Fibroblast of the aortic adventitia (primary cell): ENCODE results near the gene DYNC1LI1. TPM values are rescaled to one million over a fixed set of nuclear protein-coding genes. Genes with fewer than 3 reads are reported as not detected.
A peak's percentile ranks its signal among the peaks of the same experiment; 100 is the strongest.
"Not testable (repeated sequence)": the region's sequence is repeated elsewhere in the genome, so short reads cannot be mapped to it uniquely, and the experiment has no call there.

Source experiments
- DNase-seq: peaks from one replicate; pipeline ENCODE4 v3.0.0-alpha.2; 2010; ENCODE audit warnings: low read depth
- H3K4me3 ChIP-seq: 2 replicates; pipeline ENCODE4 v1.5.1; 2011; ENCODE audit warnings: low read depth, mild to moderate bottlenecking, control low read depth, low read length, moderate library complexity
- CTCF ChIP-seq: IDR thresholded peaks from 2 replicates; pipeline ENCODE4 v1.5.1; 2011; ENCODE audit warnings: mild to moderate bottlenecking, low read length, control low read depth, inconsistent platforms; ENCODE audit not compliant: insufficient read depth
- total RNA-seq: library from RNA; depleted of rRNA; stranded (reverse); fragments of >200 nt; gene quantifications from 2 replicates; pipeline ENCODE4 v1.2.3, GENCODE V29; 2012; ENCODE audit warnings: low replicate concordance

Gene DYNC1LI1
- total RNA-seq, 1 donor, result 42.5 TPM

DNA sequence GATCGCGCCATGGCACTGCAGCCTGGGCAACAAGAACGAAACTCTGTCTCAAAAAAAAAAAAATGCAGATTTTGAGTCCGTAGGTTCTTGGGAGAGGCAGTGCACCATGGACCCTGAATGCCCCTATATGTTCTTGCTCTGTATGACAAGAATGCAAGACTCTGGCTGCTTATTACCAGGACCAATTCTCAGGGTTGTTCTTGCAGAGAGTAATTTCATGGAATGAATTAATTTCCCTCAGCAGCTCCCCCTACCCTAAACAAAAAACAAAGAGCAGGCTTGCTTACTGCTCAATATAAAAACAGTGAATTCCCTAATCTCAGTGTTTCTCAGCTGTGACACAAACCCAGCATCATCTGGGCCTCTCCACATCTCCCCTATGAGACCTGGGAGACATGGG lies 20.5 kb upstream of the DYNC1LI1 start:
- no peak for TF ChIP-seq CTCF
- H3K4me3 ChIP-seq, result no peak overlapping the region
- DNase-seq, result no peak

GRCh38 chr3:32586356-32586755 lies 15.7 kb upstream of the DYNC1LI1 start:
- no peak for DNase-seq
- H3K4me3 ChIP-seq, result no peak overlapping the region
- TF ChIP-seq CTCF, result no peak

DNA sequence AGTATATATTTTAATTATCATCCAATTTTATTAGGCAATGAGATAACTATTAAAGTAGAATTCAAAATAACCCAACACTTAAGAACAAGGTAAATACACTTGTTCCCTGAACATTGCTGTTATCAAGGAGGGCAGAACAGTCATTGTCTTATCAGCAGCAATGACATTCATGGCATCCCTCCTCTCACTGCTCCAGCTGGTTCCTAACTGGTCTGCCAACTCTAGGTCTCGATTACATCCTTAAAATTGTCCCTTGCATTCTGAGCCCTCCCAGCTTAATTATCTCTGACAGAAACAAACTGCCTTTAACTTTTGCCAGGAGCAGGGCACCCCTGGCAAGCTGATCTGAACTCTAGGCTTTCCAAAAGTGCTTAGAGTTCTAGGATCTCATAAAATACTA lies 14.0 kb upstream of the DYNC1LI1 start:
- TF ChIP-seq CTCF, result no peak
- H3K4me3 ChIP-seq, result no peak overlapping the region
- DNase-seq, result no peak

- no peak for TF ChIP-seq CTCF
- DNase-seq, result no peak
- H3K4me3 ChIP-seq, result no peak overlapping the region
Observed at GRCh38 chr3:32583708-32584107, 13.1 kb upstream of the DYNC1LI1 start.

DNA sequence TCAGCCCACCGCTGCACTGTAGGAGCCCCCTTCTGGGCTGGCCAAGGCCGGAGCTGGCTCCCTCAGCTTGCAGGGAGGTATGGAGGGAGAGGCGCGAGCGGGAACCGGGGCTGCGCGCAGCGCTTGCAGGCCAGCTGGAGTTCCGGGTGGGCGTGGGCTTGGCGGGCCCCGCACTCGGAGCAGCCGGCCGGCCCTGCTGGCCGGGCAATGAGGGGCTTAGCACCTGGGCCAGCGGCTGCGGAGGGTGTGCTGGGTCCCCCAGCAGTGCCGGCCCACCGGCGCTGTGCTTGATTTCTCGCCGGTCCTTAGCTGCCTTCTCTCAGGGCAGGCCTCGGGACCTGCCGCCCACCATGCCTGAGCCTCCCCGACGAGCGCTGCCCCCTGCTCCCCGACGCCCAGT lies 8.0 kb upstream of the DYNC1LI1 start:
- not testable (repeated sequence) for DNase-seq, H3K4me3 ChIP-seq

GRCh38 chr3:32577581-32578556 lies 7.2 kb upstream of the DYNC1LI1 start:
- TF ChIP-seq CTCF, result no peak

DNA sequence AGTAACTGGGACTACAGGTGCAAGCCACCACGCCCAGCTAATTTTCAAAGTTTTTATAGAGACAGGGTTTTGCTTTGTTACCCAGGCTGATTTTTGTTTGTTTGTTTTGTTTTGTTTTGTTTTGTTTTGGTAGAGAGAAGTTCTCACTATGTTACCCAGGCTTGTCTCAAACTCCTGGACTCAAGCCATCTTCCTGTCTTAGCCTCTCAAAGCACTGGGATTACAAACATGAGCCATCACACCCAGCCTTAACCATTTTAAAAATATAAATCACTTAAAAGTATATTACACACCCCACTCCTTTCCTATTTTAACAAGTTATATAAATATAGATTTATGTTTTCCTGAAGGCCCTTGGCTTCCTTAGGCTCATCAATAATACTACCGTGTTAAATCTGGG lies 6.5 kb upstream of the DYNC1LI1 start:
- peak; percentile 24 for DNase-seq
- no peak overlapping the region for H3K4me3 ChIP-seq
- TF ChIP-seq CTCF, result no peak

More at GRCh38 chr3:32577581-32578556, 7.2 kb upstream of the DYNC1LI1 start:
- peak; percentile 65 for DNase-seq
- H3K4me3 ChIP-seq, result peak overlapping the region; percentile 48
